ACC112 (cell line): Measurements from ENCODE around the gene NTF3.

Experiments used
- H2AFZ ChIP-seq: fragments of 200-600 bp; sonication (generic); one replicate; pipeline ENCODE4 v1.6.0; 2017; ENCODE audit warnings: antibody characterized with exemption, low read length; ENCODE audit not compliant: unreplicated experiment
- H3K27ac ChIP-seq: fragments of 200-600 bp; sonication (generic); 2 replicates; pipeline ENCODE4 v1.5.1; 2014; ENCODE audit warnings: low read depth, mild to moderate bottlenecking, antibody characterized with exemption, low read length, moderate library complexity
- H3K27me3 ChIP-seq: fragments of 200-600 bp; sonication (generic); 2 replicates; pipeline ENCODE4 v1.6.1; 2014; ENCODE audit warnings: mild to moderate bottlenecking, antibody characterized with exemption, low read length, moderate library complexity, mixed read lengths; ENCODE audit not compliant: insufficient read depth
- H3K36me3 ChIP-seq: fragments of 200-600 bp; sonication (generic); 2 replicates; pipeline ENCODE4 v1.6.1; 2016; ENCODE audit warnings: mild to moderate bottlenecking, antibody characterized with exemption, low read length, moderate library complexity, mixed read lengths; ENCODE audit not compliant: insufficient read depth
- H3K4me1 ChIP-seq: fragments of 200-600 bp; sonication (generic); one replicate; pipeline ENCODE4 v1.6.1; 2016; ENCODE audit warnings: low read length, mixed read lengths; ENCODE audit not compliant: insufficient read depth, unreplicated experiment, control insufficient read depth
- H3K4me3 ChIP-seq: fragments of 200-600 bp; sonication (generic); 2 replicates; pipeline ENCODE4 v1.5.1; 2014; ENCODE audit warnings: mild to moderate bottlenecking, low read depth, low read length
- H3K79me2 ChIP-seq: fragments of 200-600 bp; sonication (generic); one replicate; pipeline ENCODE4 v1.6.0; 2016; ENCODE audit warnings: low read length; ENCODE audit not compliant: control insufficient read depth, unreplicated experiment, insufficient read depth

Gene NTF3

GRCh38 chr12:5537771-5538170, 105.9 kb downstream of the NTF3 start:
- no peaks in the 10 kb centered on the region for H3K27me3 ChIP-seq
- H3K27ac ChIP-seq = no peak overlapping the region
- H3K4me3 ChIP-seq = no peak overlapping the region
- H3K4me1 ChIP-seq = no peaks in the 10 kb centered on the region
- no peak overlapping the region for H2AFZ ChIP-seq
- H3K36me3 ChIP-seq = no peaks in the 10 kb centered on the region
- no peaks in the 10 kb centered on the region for H3K79me2 ChIP-seq
